G401.6 (cell line): Measurements from ENCODE around the gene ATP5F1E.
"Not testable (repeated sequence)": the region's sequence is repeated elsewhere in the genome, so short reads cannot be mapped to it uniquely, and the experiment has no call there.

Experiments used
- FAIRE-seq: peaks from 2 replicates; lab custom pipeline; 2012; peaks lifted over from hg19 to GRCh38; lab: Jason Lieb, UNC

ATP5F1E gene

GRCh38 chr20:58988565-58988882 lies 43.6 kb downstream of the ATP5F1E start:
- no peak for FAIRE-seq

- no peak for FAIRE-seq
Observed at GRCh38 chr20:58987790-58988564, 44.2 kb downstream of the ATP5F1E start.

- FAIRE-seq, result no peak
Observed at GRCh38 chr20:58986968-58987517, 45.1 kb downstream of the ATP5F1E start.

GRCh38 chr20:58986286-58986967 lies 45.7 kb downstream of the ATP5F1E start:
- no peak for FAIRE-seq

- no peak for FAIRE-seq
Observed at GRCh38 chr20:58985656-58986055, 46.5 kb downstream of the ATP5F1E start.

- FAIRE-seq, result no peak
Observed at GRCh38 chr20:58984691-58985090, 47.4 kb downstream of the ATP5F1E start.

GRCh38 chr20:58983115-58983468 lies 49.0 kb downstream of the ATP5F1E start:
- not testable (repeated sequence) for FAIRE-seq

DNA sequence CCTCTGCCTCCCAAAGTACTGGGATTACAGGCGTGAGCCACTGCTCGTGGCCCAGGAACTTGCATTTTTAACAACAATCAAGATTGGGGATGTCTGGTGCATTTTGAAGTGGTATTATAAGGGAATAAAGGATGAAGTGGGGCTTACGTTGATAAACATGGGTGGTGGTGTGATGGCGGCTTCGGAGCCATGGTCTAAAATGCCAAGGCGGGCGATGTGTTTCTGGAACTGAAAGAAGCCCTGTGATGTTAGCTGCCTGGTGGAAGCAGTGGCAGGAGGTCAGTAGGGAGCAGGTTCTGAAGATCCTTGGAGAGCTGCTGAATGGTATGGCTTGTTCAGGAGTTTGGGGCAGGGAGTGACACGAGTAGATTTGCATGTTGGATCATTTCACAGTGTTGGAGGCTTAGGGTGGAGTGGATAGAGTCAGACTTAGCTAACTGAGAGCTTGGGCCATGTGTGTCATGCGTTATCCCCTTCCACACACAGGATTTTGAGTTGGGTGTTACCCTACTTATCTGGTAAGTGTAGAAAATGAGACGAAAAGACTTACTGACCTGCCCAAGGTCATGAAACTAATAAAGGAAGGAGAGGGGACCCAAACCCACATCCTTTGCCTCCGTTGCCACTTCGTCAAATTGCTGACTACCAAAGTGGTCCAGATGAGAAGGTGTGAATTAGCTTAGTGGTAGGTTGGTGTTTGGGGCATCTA lies 49.6 kb downstream of the ATP5F1E start:
- no peak for FAIRE-seq

GRCh38 chr20:58981628-58982364 lies 50.3 kb downstream of the ATP5F1E start:
- FAIRE-seq, result no peak

GRCh38 chr20:58980711-58981627 lies 51.2 kb downstream of the ATP5F1E start, which contains the start of gene NELFCD:
NELFCD (plus strand) TSS chr20:58981256; CDS start chr20:58981310, 54 bp downstream.
- FAIRE-seq, result no peak

DNA sequence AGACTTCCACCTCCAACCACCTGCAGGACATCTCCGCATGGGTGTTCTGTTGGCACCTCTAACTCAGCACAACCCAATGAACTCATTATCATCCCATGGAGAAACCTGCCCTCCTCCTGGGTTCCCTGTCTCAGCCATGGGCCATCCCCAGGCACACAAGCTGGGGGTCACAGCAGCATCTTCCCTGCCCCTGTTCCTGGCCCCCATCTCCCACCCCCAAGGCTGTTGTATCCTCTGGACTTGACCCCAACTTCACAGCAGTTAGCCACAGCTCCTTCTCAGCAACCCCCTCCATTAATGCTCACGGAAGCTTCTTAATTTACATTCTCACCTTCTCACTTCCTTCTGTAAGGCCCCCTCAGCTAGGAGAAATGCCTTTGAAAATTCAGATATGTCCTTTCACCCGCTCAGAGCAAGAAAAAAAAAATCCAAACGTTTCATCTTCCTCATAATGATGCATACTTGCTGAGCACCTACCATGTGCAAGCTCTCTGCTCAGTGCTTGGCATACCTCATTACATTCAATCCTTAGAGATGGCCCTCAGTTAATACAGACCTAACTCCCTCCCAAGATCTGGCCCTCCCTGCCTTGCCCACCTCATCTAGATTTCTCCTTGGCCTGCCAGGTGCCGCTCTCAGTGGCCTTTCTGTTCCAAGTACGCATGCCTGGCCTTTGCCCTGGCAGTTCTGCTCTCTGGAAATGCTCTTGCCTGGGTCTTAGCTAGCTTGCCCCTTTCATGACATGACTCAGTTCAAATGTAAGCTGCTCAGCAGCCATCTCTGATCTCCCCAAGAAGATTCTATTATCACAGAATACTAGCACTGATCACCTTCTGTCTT lies 53.6 kb downstream of the ATP5F1E start:
- no peak for FAIRE-seq

DNA sequence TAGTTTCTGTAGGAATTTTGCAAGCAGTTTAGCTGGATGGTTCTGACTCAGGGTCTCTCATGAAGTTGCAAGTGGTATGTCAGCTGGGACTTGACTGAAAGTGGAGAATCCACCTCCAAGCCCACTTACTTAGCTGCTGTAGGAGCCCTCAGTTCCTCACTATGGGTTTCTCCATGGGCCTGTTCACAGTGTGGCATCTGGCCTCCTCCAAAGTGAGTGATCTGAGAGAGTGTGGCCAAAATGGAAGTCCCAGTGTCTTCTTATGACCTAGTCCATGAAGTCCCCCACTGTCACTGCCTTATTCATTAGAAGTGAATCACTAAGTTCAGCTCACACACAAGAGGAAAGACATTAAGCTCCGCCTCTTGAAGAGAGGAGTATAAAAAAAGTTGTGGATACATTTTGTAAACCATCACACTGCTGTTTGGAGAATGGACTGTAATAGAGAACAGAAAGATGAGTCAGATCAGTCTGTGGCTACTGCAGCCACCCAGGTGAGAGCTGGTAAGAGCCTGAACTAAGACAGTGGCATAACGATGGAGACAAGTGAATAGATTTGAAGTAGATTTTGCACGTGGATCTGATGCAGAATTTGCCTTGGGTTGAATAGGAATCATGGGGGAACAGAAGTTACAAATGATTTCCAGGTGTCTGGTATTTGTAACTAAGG lies 55.9 kb downstream of the ATP5F1E start:
- no peak for FAIRE-seq
